K562 treated with DMSO at 1 percent for 24 hours (cell line): ENCODE results near the gene SPIRE2. TPM values are rescaled to one million over a fixed set of nuclear protein-coding genes. Genes with fewer than 3 reads are reported as not detected.

Source experiments
- total RNA-seq: library from RNA; unstranded; fragments of 300-600 nt; gene quantifications from 2 replicates; pipeline ENCODE4 v1.2.3, GENCODE V29; 2022; ENCODE audit warnings: low read depth; ENCODE audit not compliant: insufficient read depth

Gene SPIRE2
- 5.4 and 8.0 TPM in 2 replicates for total RNA-seq

GRCh38 chr16:89828199-89828869, at the start of gene SPIRE2:
Gene SPIRE2, plus strand, starts transcription at chr16:89828475. Its CDS starts 76 bp downstream, at chr16:89828551.

GRCh38 chr16:89873109-89873971, 45.1 kb downstream of the SPIRE2 start, which contains the start of gene TCF25:
Gene TCF25, plus strand, starts transcription at chr16:89873592. Its CDS starts 76 bp downstream, at chr16:89873668.

GRCh38 chr16:89918453-89919347, 90.4 kb downstream of the SPIRE2 start, which contains the start of gene MC1R:
Gene MC1R, plus strand, starts transcription at chr16:89918862. Its CDS starts 397 bp downstream, at chr16:89919259.

Other genes with a start within 250 kb of the SPIRE2 start
- gene DPEP1, start 214.8 kb upstream of the SPIRE2 start, total RNA-seq = 1.6 TPM in 1 of 2 replicates, not detected in the other
- 94.2 and 99.1 TPM in 2 replicates for gene CHMP1A, start 170.8 kb upstream of the SPIRE2 start, total RNA-seq
- gene SPATA33, start 170.6 kb upstream of the SPIRE2 start, total RNA-seq = 9.0 and 9.8 TPM in 2 replicates
- 25.9 and 38.1 TPM in 2 replicates for gene CDK10, start 141.8 kb upstream of the SPIRE2 start, total RNA-seq
- gene SPATA2L, start 126.8 kb upstream of the SPIRE2 start, total RNA-seq = 28.2 and 29.0 TPM in 2 replicates
- 22.4 and 26.3 TPM in 2 replicates for gene VPS9D1, start 107.6 kb upstream of the SPIRE2 start, total RNA-seq
- 19.5 and 21.9 TPM in 2 replicates for gene ZNF276, start 106.9 kb upstream of the SPIRE2 start, total RNA-seq
- gene FANCA, start 11.8 kb upstream of the SPIRE2 start, total RNA-seq = 34.8 and 36.8 TPM in 2 replicates
- gene TCF25, start 45.1 kb downstream of the SPIRE2 start, total RNA-seq = 111 and 127 TPM in 2 replicates
- 7.9 and 10.0 TPM in 2 replicates for gene MC1R, start 90.4 kb downstream of the SPIRE2 start, total RNA-seq
- 34.1 and 38.8 TPM in 2 replicates for gene TUBB3, start 94.9 kb downstream of the SPIRE2 start, total RNA-seq
- gene DEF8, start 120.3 kb downstream of the SPIRE2 start, total RNA-seq = 75.0 and 80.1 TPM in 2 replicates
- 11.9 and 15.4 TPM in 2 replicates for gene DBNDD1, start 191.0 kb downstream of the SPIRE2 start, total RNA-seq
- gene PRDM7, start 248.9 kb downstream of the SPIRE2 start, total RNA-seq = not detected in 2 replicates